ENCODE data around the gene IL11. TPM values are rescaled to one million over a fixed set of nuclear protein-coding genes. Genes with fewer than 3 reads are reported as not detected.

Gene IL11
- total and polyA plus RNA-seq, 2 donors (not counting 3 experiments of a cell fraction or from before 2014, with no cell fraction given) = not detected

DNA sequence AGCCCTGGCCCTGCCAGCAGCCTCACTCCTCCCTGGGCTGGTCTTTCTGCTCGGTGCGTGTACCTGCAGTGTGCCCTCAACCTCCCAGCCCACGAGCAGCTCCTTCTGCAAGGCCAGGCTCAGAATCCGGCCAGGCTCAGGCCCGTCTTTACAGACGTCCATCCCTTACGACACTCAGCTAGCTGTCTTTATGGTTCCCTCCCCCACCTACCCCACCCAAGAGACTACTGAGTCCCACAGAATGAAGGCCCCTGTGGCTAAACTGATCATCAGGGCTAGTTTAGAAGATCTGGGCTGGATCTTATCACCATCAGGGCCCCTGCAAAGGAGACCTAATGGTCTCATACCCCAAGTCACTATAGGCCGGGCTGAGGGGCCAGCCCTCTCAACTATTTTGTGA lies 55.9 kb downstream of the IL11 start:
- Histone ChIP-seq H3K4me2 (ENCODE audit: insufficient read depth, low read length) (no peak overlapping the region), H2AFZ (ENCODE audit: low read depth, low read length) (no peak overlapping the region), H4K20me1 (replicated peaks; ENCODE audit: control insufficient read depth, extremely low read depth, insufficient read depth, low read length) (no peaks in the 10 kb centered on the region), H3K27me3 (ENCODE audit: control insufficient read depth in 2 of 2, insufficient read depth in 2 of 2, low read length in 2 of 2) (no peaks in the 10 kb centered on the region), H3K4me1 (ENCODE audit: control insufficient read depth, extremely low read depth, insufficient read depth, low read length) (no peaks in the 10 kb centered on the region), H3K36me3 (ENCODE audit: control insufficient read depth in 2 of 2, extremely low read depth in 1 of 2, insufficient read depth in 2 of 2, low read length in 2 of 2) (no peaks in the 10 kb centered on the region), H3K27ac (ENCODE audit: insufficient read depth, low read depth, low read length) (no peak overlapping the region), H3K9ac (replicated peaks; ENCODE audit: extremely low read depth, insufficient read depth, low read length) (no peak overlapping the region), H3K4me3 (replicated peaks in 1 of 3; ENCODE audit: insufficient read depth in 1 of 3, low read depth in 1 of 3, low read length in 3 of 3) (no peak overlapping the region), H3K9me1 (replicated peaks; ENCODE audit: control insufficient read depth, extremely low read depth, insufficient read depth, low read length) (no peaks in the 10 kb centered on the region), H3K9me3 (replicated peaks; ENCODE audit: control insufficient read depth, insufficient read depth, low read length) (no peaks in the 10 kb centered on the region), H3K79me2 (ENCODE audit: control insufficient read depth, insufficient read depth, low read length) (no peaks in the 10 kb centered on the region)
- TF ChIP-seq FOS (IDR thresholded peaks at IDR 0.05; ENCODE audit: borderline replicate concordance, insufficient read depth, low read length) (no peak), POLR2AphosphoS5 (IDR thresholded peaks at IDR 0.05; ENCODE audit: insufficient read depth, low read depth, low read length) (no peak), JUN (IDR thresholded peaks at IDR 0.05; ENCODE audit: borderline replicate concordance, insufficient read depth, insufficient read length, low read depth) (no peak), GATA2 (IDR thresholded peaks at IDR 0.05; ENCODE audit: insufficient read depth, insufficient read length, low read depth, low read length) (no peak), EZH2 (IDR thresholded peaks at IDR 0.05; ENCODE audit: borderline replicate concordance, low read depth, low read length, severe bottlenecking) (no peak), MYC (IDR thresholded peaks at IDR 0.05; ENCODE audit: low read depth, low read length) (no peak), POLR2A (IDR thresholded peaks at IDR 0.05; ENCODE audit: low read depth, low read length) (no peak)
- TF ChIP-seq, protein P1, sequence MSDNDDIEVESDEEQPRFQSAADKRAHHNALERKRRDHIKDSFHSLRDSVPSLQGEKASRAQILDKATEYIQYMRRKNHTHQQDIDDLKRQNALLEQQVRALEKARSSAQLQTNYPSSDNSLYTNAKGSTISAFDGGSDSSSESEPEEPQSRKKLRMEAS (IDR thresholded peaks at IDR 0.05; ENCODE audit: insufficient read depth, insufficient read length) = no peak
- TF ChIP-seq, protein P2, sequence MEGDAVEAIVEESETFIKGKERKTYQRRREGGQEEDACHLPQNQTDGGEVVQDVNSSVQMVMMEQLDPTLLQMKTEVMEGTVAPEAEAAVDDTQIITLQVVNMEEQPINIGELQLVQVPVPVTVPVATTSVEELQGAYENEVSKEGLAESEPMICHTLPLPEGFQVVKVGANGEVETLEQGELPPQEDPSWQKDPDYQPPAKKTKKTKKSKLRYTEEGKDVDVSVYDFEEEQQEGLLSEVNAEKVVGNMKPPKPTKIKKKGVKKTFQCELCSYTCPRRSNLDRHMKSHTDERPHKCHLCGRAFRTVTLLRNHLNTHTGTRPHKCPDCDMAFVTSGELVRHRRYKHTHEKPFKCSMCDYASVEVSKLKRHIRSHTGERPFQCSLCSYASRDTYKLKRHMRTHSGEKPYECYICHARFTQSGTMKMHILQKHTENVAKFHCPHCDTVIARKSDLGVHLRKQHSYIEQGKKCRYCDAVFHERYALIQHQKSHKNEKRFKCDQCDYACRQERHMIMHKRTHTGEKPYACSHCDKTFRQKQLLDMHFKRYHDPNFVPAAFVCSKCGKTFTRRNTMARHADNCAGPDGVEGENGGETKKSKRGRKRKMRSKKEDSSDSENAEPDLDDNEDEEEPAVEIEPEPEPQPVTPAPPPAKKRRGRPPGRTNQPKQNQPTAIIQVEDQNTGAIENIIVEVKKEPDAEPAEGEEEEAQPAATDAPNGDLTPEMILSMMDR (IDR thresholded peaks at IDR 0.05; ENCODE audit: extremely low read depth in 1 of 2, insufficient read depth in 1 of 2, low read depth in 1 of 2, low read length in 2 of 2) = no peak
- ChIA-PET CTCF (interaction anchor here (0.9 kb wide), 1 partner anchor 13 kb away, joined by 3 read pairs; no protein-coding TSS in a partner anchor), POLR2A (no interaction called here)
- FAIRE-seq (no peak), DNase-seq (ENCODE audit: low read depth, low spot score) (no peak)
- dilution Hi-C loops (cut with MboI; ENCODE audit: extremely low pct_ligation_motif_present, low sequenced_read_pairs) (no loop called here), intact Hi-C loops (cut with micrococcal nuclease) (no loop called here)
- BruUV-seq (replicated peaks) = no TSS peak

Other genes with a start within 250 kb of the IL11 start
- 0.51 and 0.92 TPM in 2 replicates for gene TNNT1, start 221.3 kb downstream of the IL11 start, total RNA-seq
- 0.18 and 0.22 TPM in 2 replicates for gene TNNT1, start 221.3 kb downstream of the IL11 start, polyA plus RNA-seq
- gene TNNI3, start 212.7 kb downstream of the IL11 start, total RNA-seq = not detected in 2 replicates
- not detected in 2 replicates for gene TNNI3, start 212.7 kb downstream of the IL11 start, polyA plus RNA-seq
- gene DNAAF3, start 203.8 kb downstream of the IL11 start, total RNA-seq = 0.62 TPM in 1 of 2 replicates, not detected in the other
- gene DNAAF3, start 203.8 kb downstream of the IL11 start, polyA plus RNA-seq = 0.56 and 0.75 TPM in 2 replicates
- gene SYT5, start 190.2 kb downstream of the IL11 start, total RNA-seq = 0.42 TPM in 1 of 2 replicates, not detected in the other
- not detected in 2 replicates for gene SYT5, start 190.2 kb downstream of the IL11 start, polyA plus RNA-seq
- gene PTPRH, start 161.0 kb downstream of the IL11 start, total RNA-seq = 0.51 and 1.00 TPM in 2 replicates
- 0.10 and 0.14 TPM in 2 replicates for gene PTPRH, start 161.0 kb downstream of the IL11 start, polyA plus RNA-seq
- gene TMEM86B, start 141.7 kb downstream of the IL11 start, total RNA-seq = 4.1 and 5.4 TPM in 2 replicates
- gene TMEM86B, start 141.7 kb downstream of the IL11 start, polyA plus RNA-seq = 4.5 and 5.8 TPM in 2 replicates
- 68.3 and 71.8 TPM in 2 replicates for gene PPP6R1, start 111.4 kb downstream of the IL11 start, total RNA-seq
- 35.7 and 36.0 TPM in 2 replicates for gene PPP6R1, start 111.4 kb downstream of the IL11 start, polyA plus RNA-seq
- gene HSPBP1, start 90.4 kb downstream of the IL11 start, total RNA-seq = 30.4 and 38.5 TPM in 2 replicates
- 47.5 and 60.3 TPM in 2 replicates for gene HSPBP1, start 90.4 kb downstream of the IL11 start, polyA plus RNA-seq
- gene BRSK1, start 86.5 kb downstream of the IL11 start, total RNA-seq = 0.44 and 0.46 TPM in 2 replicates
- gene BRSK1, start 86.5 kb downstream of the IL11 start, polyA plus RNA-seq = 0.33 and 0.68 TPM in 2 replicates
- gene TMEM150B, start 45.1 kb downstream of the IL11 start, total RNA-seq = not detected in 2 replicates
- not detected in 2 replicates for gene TMEM150B, start 45.1 kb downstream of the IL11 start, polyA plus RNA-seq
- gene KMT5C, start 30.6 kb downstream of the IL11 start, total RNA-seq = 11.4 and 13.5 TPM in 2 replicates
- 7.2 and 11.6 TPM in 2 replicates for gene KMT5C, start 30.6 kb downstream of the IL11 start, polyA plus RNA-seq
- gene COX6B2, start 15.7 kb downstream of the IL11 start, total RNA-seq = not detected in 2 replicates
- not detected in 2 replicates for gene COX6B2, start 15.7 kb downstream of the IL11 start, polyA plus RNA-seq
- gene GARIN5B, start 7.2 kb downstream of the IL11 start, total RNA-seq = not detected in 2 replicates
- gene GARIN5B, start 7.2 kb downstream of the IL11 start, polyA plus RNA-seq = not detected in 2 replicates
- gene TMEM190, start 6.4 kb upstream of the IL11 start, total RNA-seq = not detected in 2 replicates
- gene TMEM190, start 6.4 kb upstream of the IL11 start, polyA plus RNA-seq = not detected in 2 replicates
- 0.35 TPM in 1 of 2 replicates, not detected in the other for gene TMEM238, start 13.8 kb upstream of the IL11 start, total RNA-seq
- 0.18 TPM in 1 of 2 replicates, not detected in the other for gene TMEM238, start 13.8 kb upstream of the IL11 start, polyA plus RNA-seq
- gene RPL28, start 15.5 kb upstream of the IL11 start, total RNA-seq = 1,738 and 1,872 TPM in 2 replicates
- 3,435 and 4,297 TPM in 2 replicates for gene RPL28, start 15.5 kb upstream of the IL11 start, polyA plus RNA-seq
- 244 and 257 TPM in 2 replicates for gene UBE2S, start 37.3 kb upstream of the IL11 start, total RNA-seq
- 176 and 183 TPM in 2 replicates for gene UBE2S, start 37.3 kb upstream of the IL11 start, polyA plus RNA-seq
- not detected in 2 replicates for gene SHISA7, start 72.8 kb upstream of the IL11 start, total RNA-seq
- gene SHISA7, start 72.8 kb upstream of the IL11 start, polyA plus RNA-seq = not detected in 2 replicates
- gene ISOC2, start 91.2 kb upstream of the IL11 start, total RNA-seq = 43.6 and 49.3 TPM in 2 replicates
- 68.7 and 96.5 TPM in 2 replicates for gene ISOC2, start 91.2 kb upstream of the IL11 start, polyA plus RNA-seq
- not detected in 2 replicates for gene C19orf85, start 94.3 kb upstream of the IL11 start, total RNA-seq
- gene C19orf85, start 94.3 kb upstream of the IL11 start, polyA plus RNA-seq = not detected in 2 replicates
- 9.0 and 10.4 TPM in 2 replicates for gene ZNF628, start 106.2 kb upstream of the IL11 start, total RNA-seq
- 2.0 and 2.5 TPM in 2 replicates for gene ZNF628, start 106.2 kb upstream of the IL11 start, polyA plus RNA-seq
- 34.4 and 44.7 TPM in 2 replicates for gene NAT14, start 114.7 kb upstream of the IL11 start, total RNA-seq
- gene NAT14, start 114.7 kb upstream of the IL11 start, polyA plus RNA-seq = 39.1 and 42.6 TPM in 2 replicates
- 1.0 and 1.3 TPM in 2 replicates for gene SSC5D, start 118.0 kb upstream of the IL11 start, total RNA-seq
- 0.47 and 0.49 TPM in 2 replicates for gene SSC5D, start 118.0 kb upstream of the IL11 start, polyA plus RNA-seq
- gene SBK2, start 166.7 kb upstream of the IL11 start, total RNA-seq = not detected in 2 replicates
- gene SBK2, start 166.7 kb upstream of the IL11 start, polyA plus RNA-seq = not detected in 2 replicates
- 0.25 and 0.62 TPM in 2 replicates for gene SBK3, start 175.1 kb upstream of the IL11 start, total RNA-seq
- gene SBK3, start 175.1 kb upstream of the IL11 start, polyA plus RNA-seq = 0.18 and 0.19 TPM in 2 replicates
- gene ZNF579, start 210.4 kb upstream of the IL11 start, total RNA-seq = 15.7 and 15.9 TPM in 2 replicates
- 9.9 and 11.6 TPM in 2 replicates for gene ZNF579, start 210.4 kb upstream of the IL11 start, polyA plus RNA-seq
- 14.7 and 15.6 TPM in 2 replicates for gene FIZ1, start 229.1 kb upstream of the IL11 start, total RNA-seq
- gene FIZ1, start 229.1 kb upstream of the IL11 start, polyA plus RNA-seq = 6.6 and 7.0 TPM in 2 replicates
- gene ZNF524, start 229.8 kb upstream of the IL11 start, total RNA-seq = 14.2 and 15.2 TPM in 2 replicates
- gene ZNF524, start 229.8 kb upstream of the IL11 start, polyA plus RNA-seq = 15.4 and 22.5 TPM in 2 replicates
- 10.1 and 11.4 TPM in 2 replicates for gene ZNF865, start 235.2 kb upstream of the IL11 start, total RNA-seq
- gene ZNF865, start 235.2 kb upstream of the IL11 start, polyA plus RNA-seq = 4.0 and 5.2 TPM in 2 replicates